GM04504 (cell line): ENCODE measurements around the gene PVALB.
"Not testable (repeated sequence)": the region's sequence is repeated elsewhere in the genome, so short reads cannot be mapped to it uniquely, and the experiment has no call there.

Source experiments
- DNase-seq: peaks from one replicate; pipeline ENCODE4 v3.0.0-alpha.2; 2012; ENCODE audit warnings: low read depth

The PVALB gene

GRCh38 chr22:36756746-36757655 is 59.8 kb downstream of the PVALB start:
- DNase-seq = no peak

- DNase-seq = no peak
Observed at GRCh38 chr22:36756031-36756430, 60.8 kb downstream of the PVALB start.

GRCh38 chr22:36755316-36755715 is 61.5 kb downstream of the PVALB start:
- DNase-seq = no peak

GRCh38 chr22:36754881-36755280 is 62.0 kb downstream of the PVALB start:
- not testable (repeated sequence) for DNase-seq

- no peak for DNase-seq
Observed at GRCh38 chr22:36753916-36754315, 62.9 kb downstream of the PVALB start.

DNA sequence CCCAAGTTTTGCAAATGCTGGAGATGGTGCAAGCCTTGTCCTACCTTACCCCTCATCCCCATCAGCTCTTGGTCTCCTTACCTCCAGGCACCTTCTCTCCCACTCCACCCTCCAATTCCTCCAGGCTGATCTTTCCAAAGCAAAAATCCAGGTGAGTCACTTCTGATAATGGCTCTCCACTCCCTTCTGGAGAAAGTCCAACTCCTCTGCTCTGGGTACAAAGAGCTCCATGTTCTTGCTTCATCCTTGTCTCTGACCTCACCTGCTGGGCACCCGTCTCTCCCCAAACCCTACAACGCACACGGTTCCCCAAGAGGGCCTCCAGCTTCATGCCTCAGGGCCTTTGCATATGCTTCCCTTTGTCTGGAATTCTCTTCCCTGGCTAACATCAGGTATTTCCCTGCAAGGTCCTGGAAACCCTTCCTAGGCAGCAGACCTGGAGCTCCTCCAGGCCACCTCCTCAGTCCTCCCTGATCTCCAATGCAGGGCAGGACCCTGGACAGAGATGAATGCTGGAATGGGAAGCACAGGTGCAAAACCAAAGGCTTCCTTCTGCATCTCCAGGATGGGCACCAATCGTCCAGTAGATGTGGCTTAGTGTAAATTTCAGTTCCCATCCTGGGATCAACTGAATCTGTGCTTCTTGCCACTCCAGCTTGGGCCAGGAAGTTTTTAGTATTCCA is 63.6 kb downstream of the PVALB start:
- no peak for DNase-seq
